Endothelial cell of umbilical vein (primary cell): Measurements from ENCODE around the gene INMT. TPM values are rescaled to one million over a fixed set of nuclear protein-coding genes. Genes with fewer than 3 reads are reported as not detected.

Experiments
- BruUV-seq: library from RNA; stranded (reverse); fragments of 400-500 nt; replicated peaks from 2 replicates; lab custom pipeline; 2021; lab: Mats Ljungman, UMichigan
- CTCF ChIA-PET: fragments of 300-600, 350-600 bp; sonication (Branson Sonifier 250); formaldehyde crosslinking; loops from one replicate; lab custom pipeline; 2021; ENCODE audit warnings: antibody characterized with exemption, inconsistent platforms; lab: Charles Lee
- POLR2A ChIA-PET: fragments of 300-600, 350-600 bp; sonication (Branson Sonifier 250); formaldehyde crosslinking; loops from one replicate; lab custom pipeline; 2021; ENCODE audit warnings: antibody characterized with exemption, inconsistent platforms; lab: Charles Lee
- DNase-seq: peaks from one replicate; pipeline ENCODE4 v3.0.0-alpha.2; 2011; ENCODE audit warnings: low read depth, low spot score
- FAIRE-seq: peaks from 2 replicates; lab custom pipeline; 2011; peaks lifted over from hg19 to GRCh38; lab: Jason Lieb, UNC
- H2AFZ ChIP-seq: 2 replicates; pipeline ENCODE4 v1.6.0; 2012; ENCODE audit warnings: low read depth, low read length, control low read depth, inconsistent platforms
- H3K27ac ChIP-seq: 2 replicates; pipeline ENCODE4 v1.5.1; 2011; ENCODE audit warnings: low read depth, mild to moderate bottlenecking, control low read depth, low read length, moderate library complexity; ENCODE audit not compliant: insufficient read depth
- H3K27me3 ChIP-seq, 2 experiments: 2 replicates each; pipeline versions ENCODE4 v1.6.0 to v1.6.1; 2011; ENCODE audit warnings: low read length in 2 of 2, mixed read lengths in 1 of 2; ENCODE audit not compliant: control insufficient read depth in 2 of 2, insufficient read depth in 2 of 2
- H3K36me3 ChIP-seq, 2 experiments: 2 replicates in 1 of 2; 3 replicates in 1 of 2; pipeline ENCODE4 v1.5.1; 2011; ENCODE audit warnings: low read length in 2 of 2, mild to moderate bottlenecking in 1 of 2, moderate library complexity in 1 of 2; ENCODE audit not compliant: control insufficient read depth in 2 of 2, insufficient read depth in 2 of 2; ENCODE audit errors: extremely low read depth in 1 of 2
- H3K4me1 ChIP-seq: 3 replicates; pipeline ENCODE4 v1.5.1; 2011; ENCODE audit warnings: mild to moderate bottlenecking, low read length; ENCODE audit not compliant: control insufficient read depth, insufficient read depth; ENCODE audit errors: extremely low read depth
- H3K4me2 ChIP-seq: 2 replicates; pipeline ENCODE4 v1.6.1; 2011; ENCODE audit warnings: low read length, control low read depth, mixed read lengths; ENCODE audit not compliant: insufficient read depth
- H3K4me3 ChIP-seq, 3 experiments: fragments of 200-600 bp in 1 of 3; sonication (generic), shearing (Covaris generic) in 1 of 3; replicated peaks in 1 of 3; 2 replicates each; pipeline ENCODE4 v1.5.1; 2011 to 2016; ENCODE audit warnings: control low read depth in 3 of 3, low read length in 3 of 3, mild to moderate bottlenecking in 2 of 3, inconsistent platforms in 1 of 3, low read depth in 1 of 3, moderate library complexity in 1 of 3; ENCODE audit not compliant: insufficient read depth in 1 of 3
- H3K79me2 ChIP-seq: 2 replicates; pipeline ENCODE4 v1.6.0; 2012; ENCODE audit warnings: low read length, inconsistent platforms; ENCODE audit not compliant: control insufficient read depth, insufficient read depth
- H3K9ac ChIP-seq: replicated peaks from 2 replicates; pipeline ENCODE3; 2011; ENCODE audit warnings: low read length, control low read depth; ENCODE audit not compliant: insufficient read depth; ENCODE audit errors: extremely low read depth
- H3K9me1 ChIP-seq: replicated peaks from 3 replicates; pipeline ENCODE4 v1.6.0; 2011; ENCODE audit warnings: mild to moderate bottlenecking, low read length; ENCODE audit not compliant: control insufficient read depth, insufficient read depth; ENCODE audit errors: extremely low read depth
- H3K9me3 ChIP-seq: replicated peaks from 2 replicates; pipeline ENCODE4 v1.5.1; 2012; ENCODE audit warnings: low read length, inconsistent platforms; ENCODE audit not compliant: control insufficient read depth, insufficient read depth
- H4K20me1 ChIP-seq: replicated peaks from 2 replicates; pipeline ENCODE3; 2011; ENCODE audit warnings: mild to moderate bottlenecking, low read length; ENCODE audit not compliant: control insufficient read depth, insufficient read depth; ENCODE audit errors: extremely low read depth
- CTCF ChIP-seq, 2 donors: IDR thresholded peaks; 1 replicate in 1 of 2; 2 replicates in 1 of 2; pipeline ENCODE4 v1.5.1; 2011; ENCODE audit warnings: low read length in 2 of 2, mild to moderate bottlenecking in 2 of 2, moderate library complexity in 2 of 2, control low read depth in 1 of 2, inconsistent platforms in 1 of 2, low read depth in 1 of 2; ENCODE audit not compliant: insufficient read depth in 1 of 2; ENCODE audit errors: extremely low read depth in 1 of 2
- EZH2 ChIP-seq: IDR thresholded peaks from 2 replicates; pipeline ENCODE4 v1.6.1; 2012; ENCODE audit warnings: borderline replicate concordance, low read depth, mild to moderate bottlenecking, moderate library complexity, low read length, inconsistent platforms; ENCODE audit not compliant: severe bottlenecking
- GATA2 ChIP-seq: IDR thresholded peaks from 2 replicates; pipeline ENCODE4 v1.7.0; 2011; ENCODE audit warnings: low read depth, mild to moderate bottlenecking, moderate library complexity, mixed read lengths, low read length; ENCODE audit not compliant: insufficient read length, insufficient read depth
- JUN ChIP-seq: IDR thresholded peaks from 2 replicates; pipeline ENCODE4 v1.6.1; 2011; ENCODE audit warnings: borderline replicate concordance, low read depth; ENCODE audit not compliant: insufficient read length, insufficient read depth
- MAX ChIP-seq: IDR thresholded peaks from 2 replicates; pipeline ENCODE4 v1.6.1; 2011; ENCODE audit not compliant: insufficient read depth, insufficient read length
- POLR2A ChIP-seq: IDR thresholded peaks from 2 replicates; pipeline ENCODE4 v1.6.1; 2012; ENCODE audit warnings: low read depth, mild to moderate bottlenecking, control low read depth, low read length
- POLR2AphosphoS5 ChIP-seq: IDR thresholded peaks from 2 replicates; pipeline ENCODE4 v1.6.1; 2012; ENCODE audit warnings: low read depth, mild to moderate bottlenecking, control low read depth, low read length, moderate library complexity; ENCODE audit not compliant: insufficient read depth
- dilution Hi-C: fragments of 300-500 bp; cut with MboI; formaldehyde crosslinking; loops from one replicate; pipeline ENCODE4 v1.15.0; 2019; ENCODE audit warnings: low sequenced_read_pairs; ENCODE audit not compliant: extremely low pct_ligation_motif_present
- intact Hi-C: fragments of 100-400 bp; cut with micrococcal nuclease; formaldehyde crosslinking; loops from one replicate; pipeline ENCODE4 v1.10.0; 2022
- polyA plus RNA-seq, 4 experiments: library from polyadenylated mRNA; depleted of rRNA in 3 of 4; stranded (reverse) in 3 of 4; unstranded in 1 of 4; fragments of >200 nt; gene quantifications; 2 replicates each; pipeline versions ENCODE4 v1.2.1 to v1.2.3, GENCODE V29; 2011 to 2012; ENCODE audit warnings: missing spikeins in 1 of 4
- total RNA-seq: library from RNA; stranded (reverse); gene quantifications from 2 replicates; pipeline ENCODE4 v1.2.3, GENCODE V29; 2021

INMT gene
- total and polyA plus RNA-seq, 2 donors (not counting 3 experiments of a cell fraction or from before 2014, with no cell fraction given), result not detected

- no TSS peak for BruUV-seq
- no peak overlapping the region for H2AFZ ChIP-seq
- no peaks in the 10 kb centered on the region for H3K36me3 ChIP-seq
- H3K9me1 ChIP-seq, result no peaks in the 10 kb centered on the region
- H3K9me3 ChIP-seq, result no peaks in the 10 kb centered on the region
- H3K27ac ChIP-seq, result no peak overlapping the region
- no peaks in the 10 kb centered on the region for H3K79me2 ChIP-seq
- no peak overlapping the region for H3K4me2 ChIP-seq
- intact Hi-C loops, result no loop called here
- no peaks in the 10 kb centered on the region for H4K20me1 ChIP-seq
- no peaks in the 10 kb centered on the region for H3K4me1 ChIP-seq
- H3K27me3 ChIP-seq, result peaks cover 2 to 6% of the 10 kb centered on the region in 2 experiments
- CTCF ChIA-PET, result no interaction called here
- H3K4me3 ChIP-seq, result no peak overlapping the region
- no peak for FAIRE-seq
- H3K9ac ChIP-seq, result no peak overlapping the region
- DNase-seq, result no peak
- POLR2A ChIA-PET, result no interaction called here
- dilution Hi-C loops, result no loop called here
- TF ChIP-seq GATA2, result no peak
- no peak for TF ChIP-seq POLR2AphosphoS5
- TF ChIP-seq POLR2A, result no peak
- TF ChIP-seq JUN, result no peak
- no peak for TF ChIP-seq EZH2
- no peak for TF ChIP-seq MAX
- TF ChIP-seq CTCF (IDR thresholded peaks at IDR 0.05; ENCODE audit: extremely low read depth in 1 of 2, insufficient read depth in 1 of 2, low read depth in 1 of 2, low read length in 2 of 2), result no peak
These were observed 29.3 kb upstream of the INMT start for GRCh38 chr7:30722671-30723070.
